NCI-H2171 treated with DMSO at 0.1 percent for 48 hours (cell line): ENCODE data around the gene CRB1.
"Not testable (repeated sequence)": the region's sequence is repeated elsewhere in the genome, so short reads cannot be mapped to it uniquely, and the experiment has no call there.

Experiments
- DNase-seq: peaks from one replicate; lab custom pipeline; 2025; lab: John Stamatoyannopoulos, UW

The CRB1 gene

GRCh38 chr1:197399755-197400521, 131.9 kb downstream of the CRB1 start:
- peak; percentile 54 for DNase-seq

GRCh38 chr1:197400522-197400902, 132.5 kb downstream of the CRB1 start:
- no peak for DNase-seq

GRCh38 chr1:197402189-197402588, 134.1 kb downstream of the CRB1 start:
- DNase-seq: no peak

- DNase-seq: not testable (repeated sequence)
Measured at GRCh38 chr1:197404774-197405173, 136.7 kb downstream of the CRB1 start.

- not testable (repeated sequence) for DNase-seq
Measured at GRCh38 chr1:197405614-197406013, 137.6 kb downstream of the CRB1 start.

GRCh38 chr1:197413564-197413963, 145.5 kb downstream of the CRB1 start:
- DNase-seq: no peak

- no peak for DNase-seq
Measured at GRCh38 chr1:197415221-197415620, 147.2 kb downstream of the CRB1 start.

GRCh38 chr1:197418693-197419092, 150.6 kb downstream of the CRB1 start:
- no peak for DNase-seq

GRCh38 chr1:197422993-197423392, 154.9 kb downstream of the CRB1 start:
- no peak for DNase-seq

GRCh38 chr1:197424380-197424779, 156.3 kb downstream of the CRB1 start:
- no peak for DNase-seq

GRCh38 chr1:197429372-197429771, 161.3 kb downstream of the CRB1 start:
- DNase-seq: no peak

- no peak for DNase-seq
Measured at GRCh38 chr1:197435224-197435623, 167.2 kb downstream of the CRB1 start.

GRCh38 chr1:197437601-197438000, 169.5 kb downstream of the CRB1 start:
- DNase-seq: no peak

GRCh38 chr1:197438010-197438790, 170.1 kb downstream of the CRB1 start:
- DNase-seq: no peak

GRCh38 chr1:197439708-197440280, 171.7 kb downstream of the CRB1 start:
- DNase-seq: no peak

- no peak for DNase-seq
Measured at GRCh38 chr1:197440715-197441114, 172.7 kb downstream of the CRB1 start.

- DNase-seq: no peak
Measured at GRCh38 chr1:197441999-197442414, 174.0 kb downstream of the CRB1 start.

- DNase-seq: no peak
Measured at GRCh38 chr1:197444755-197445154, 176.7 kb downstream of the CRB1 start.

GRCh38 chr1:197448121-197448779, 180.2 kb downstream of the CRB1 start:
- no peak for DNase-seq

- DNase-seq: no peak
Measured at GRCh38 chr1:197451381-197451780, 183.3 kb downstream of the CRB1 start.

- DNase-seq: no peak
Measured at GRCh38 chr1:197453376-197454058, 185.5 kb downstream of the CRB1 start.

GRCh38 chr1:197462539-197462938, 194.5 kb downstream of the CRB1 start:
- DNase-seq: no peak
